ENCODE measurements around the gene TPCN2. TPM values are rescaled to one million over a fixed set of nuclear protein-coding genes. Genes with fewer than 3 reads are reported as not detected.

Gene TPCN2
- total RNA-seq, 1 experiment from 2014 or later: 15.2 TPM

DNA sequence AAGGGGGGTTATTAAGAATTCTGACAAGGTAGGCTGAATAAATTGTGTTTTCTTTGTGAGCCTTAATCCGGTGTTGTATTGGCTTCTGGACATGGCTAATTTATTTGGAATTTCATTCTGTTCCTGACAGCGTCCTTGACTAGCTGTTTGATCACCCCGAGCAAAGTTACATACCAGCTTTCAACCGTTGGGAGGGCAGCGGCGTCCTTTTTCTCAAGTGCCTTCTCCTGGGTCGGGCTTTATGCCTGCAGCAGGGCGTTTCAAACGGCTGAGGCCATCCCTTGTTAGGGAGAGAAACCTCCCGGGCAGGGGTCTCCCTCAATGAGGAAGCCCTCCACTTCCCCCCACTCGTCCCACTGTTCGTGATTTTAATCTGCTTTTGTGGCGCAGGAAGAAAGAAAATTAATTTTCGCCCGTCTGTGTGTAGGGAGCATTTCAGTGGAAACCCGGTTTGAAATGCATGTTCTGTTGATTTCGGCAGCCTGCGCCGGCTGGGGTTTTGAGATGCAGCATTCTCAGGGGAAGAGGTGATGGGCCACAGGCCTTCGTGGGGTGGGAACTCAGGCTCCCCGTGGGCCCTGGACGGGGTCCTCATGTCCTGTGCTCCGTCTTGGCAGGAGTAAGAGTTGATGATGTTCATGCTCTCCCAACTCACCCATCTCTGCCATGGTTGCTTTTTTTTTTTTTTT lies 104.1 kb downstream of the TPCN2 start:
- intact Hi-C loops (cut with micrococcal nuclease): no loop called here
- Histone ChIP-seq H3K9me2 (ENCODE audit: insufficient read depth) (no peaks in the 10 kb centered on the region), H3K9me3 (ENCODE audit: control insufficient read depth in 1 of 2, insufficient read depth in 1 of 2, low read depth in 1 of 2, low read length in 2 of 2) (no peaks in the 10 kb centered on the region; a peak in 1 of 4 replicates), H3K4me2 (ENCODE audit: low read length) (no peak overlapping the region), H3K4me3 (replicated peaks in 1 of 2; ENCODE audit: low read depth in 1 of 2, low read length in 2 of 2) (no peak overlapping the region), H2AFZ (ENCODE audit: low read depth, low read length, poor library complexity, severe bottlenecking) (no peak overlapping the region), H3K79me2 (ENCODE audit: insufficient read depth, low read length) (no peaks in the 10 kb centered on the region), H4K20me1 (ENCODE audit: insufficient read depth) (no peaks in the 10 kb centered on the region), H3K36me3 (ENCODE audit: control insufficient read depth in 1 of 2, insufficient read depth in 2 of 2, low read length in 2 of 2) (no peaks in the 10 kb centered on the region), H3K9ac (ENCODE audit: low read length) (no peak overlapping the region), H3K27ac (ENCODE audit: low read depth, low read length) (no peak overlapping the region), H3K4me1 (ENCODE audit: control insufficient read depth in 1 of 2, insufficient read depth in 2 of 2, low read length in 2 of 2) (no peaks in the 10 kb centered on the region), H3K27me3 (ENCODE audit: insufficient read depth, low read length) (no peaks in the 10 kb centered on the region)
- TF ChIP-seq SRF (IDR thresholded peaks at IDR 0.05; ENCODE audit: low read depth): no peak
- TF ChIP-seq RAD21 (IDR thresholded peaks at IDR 0.05; ENCODE audit: low read depth): no peak
- no peak for TF ChIP-seq ZNF274 (IDR thresholded peaks at IDR 0.05; ENCODE audit: low read depth, low read length)
- no peak for TF ChIP-seq ZFX (IDR thresholded peaks at IDR 0.05)
- TF ChIP-seq FOSL1 (IDR thresholded peaks at IDR 0.05; ENCODE audit: low read depth): no peak
- TF ChIP-seq JUND (IDR thresholded peaks at IDR 0.05): no peak
- TF ChIP-seq CEBPB (IDR thresholded peaks at IDR 0.05; ENCODE audit: low read depth): no peak
- no peak for TF ChIP-seq YY1 (IDR thresholded peaks at IDR 0.05; ENCODE audit: extremely low read depth, insufficient replicate concordance, low read depth, low read length)
- TF ChIP-seq TCF7L2 (IDR thresholded peaks at IDR 0.05; ENCODE audit: borderline replicate concordance, extremely low read depth, insufficient read depth, insufficient read length): no peak
- no peak for TF ChIP-seq EZH2 (IDR thresholded peaks at IDR 0.05)
- TF ChIP-seq POLR2AphosphoS5 (IDR thresholded peaks at IDR 0.05; ENCODE audit: low read depth, low read length): no peak
- TF ChIP-seq SP1 (IDR thresholded peaks at IDR 0.05; ENCODE audit: low read depth): no peak
- no peak for TF ChIP-seq EZH2phosphoT487 (IDR thresholded peaks at IDR 0.05; ENCODE audit: borderline replicate concordance)
- TF ChIP-seq, protein P1, sequence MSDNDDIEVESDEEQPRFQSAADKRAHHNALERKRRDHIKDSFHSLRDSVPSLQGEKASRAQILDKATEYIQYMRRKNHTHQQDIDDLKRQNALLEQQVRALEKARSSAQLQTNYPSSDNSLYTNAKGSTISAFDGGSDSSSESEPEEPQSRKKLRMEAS (IDR thresholded peaks at IDR 0.05): no peak
- POLR2A ChIA-PET: no interaction called here
- BruUV-seq (replicated peaks): no TSS peak
- CTCF ChIA-PET: interaction anchor here (0.6 kb wide), 1 partner anchor 21 kb away, joined by 3 read pairs; no protein-coding TSS in a partner anchor
- DNase-seq (ENCODE audit: low read depth, low spot score): no peak
- ATAC-seq: no peak
- RAD21 ChIA-PET (ENCODE audit: low non-redundant PET in 1 of 2, low total read pairs in 2 of 2, uncharacterized antibody in 2 of 2, unreplicated experiment in 2 of 2): interaction anchor here in 1 of 2 experiments (0.7 kb wide), 1 partner anchor 30 kb away, joined by 4 read pairs; no protein-coding TSS in a partner anchor
